GM20431 (cell line): Measurements from ENCODE around the gene SPDYE2B.
"Not testable (repeated sequence)": the region's sequence is repeated elsewhere in the genome, so short reads cannot be mapped to it uniquely, and the experiment has no call there.

Source experiments
- in situ Hi-C: fragments of 300-500 bp; cut with MseI, MboI; formaldehyde crosslinking; loops from one replicate; pipeline ENCODE4 v1.15.0; 2020; ENCODE audit warnings: low sequenced_read_pairs; ENCODE audit not compliant: unreplicated experiment

SPDYE2B gene, protein sequence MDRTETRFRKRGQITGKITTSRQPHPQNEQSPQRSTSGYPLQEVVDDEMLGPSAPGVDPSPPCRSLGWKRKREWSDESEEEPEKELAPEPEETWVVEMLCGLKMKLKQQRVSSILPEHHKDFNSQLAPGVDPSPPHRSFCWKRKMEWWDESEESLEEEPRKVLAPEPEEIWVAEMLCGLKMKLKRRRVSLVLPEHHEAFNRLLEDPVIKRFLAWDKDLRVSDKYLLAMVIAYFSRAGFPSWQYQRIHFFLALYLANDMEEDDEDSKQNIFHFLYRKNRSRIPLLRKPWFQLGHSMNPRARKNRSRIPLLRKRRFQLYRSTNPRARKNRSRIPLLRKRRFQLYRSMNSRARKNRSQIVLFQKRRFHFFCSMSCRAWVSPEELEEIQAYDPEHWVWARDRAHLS

DNA sequence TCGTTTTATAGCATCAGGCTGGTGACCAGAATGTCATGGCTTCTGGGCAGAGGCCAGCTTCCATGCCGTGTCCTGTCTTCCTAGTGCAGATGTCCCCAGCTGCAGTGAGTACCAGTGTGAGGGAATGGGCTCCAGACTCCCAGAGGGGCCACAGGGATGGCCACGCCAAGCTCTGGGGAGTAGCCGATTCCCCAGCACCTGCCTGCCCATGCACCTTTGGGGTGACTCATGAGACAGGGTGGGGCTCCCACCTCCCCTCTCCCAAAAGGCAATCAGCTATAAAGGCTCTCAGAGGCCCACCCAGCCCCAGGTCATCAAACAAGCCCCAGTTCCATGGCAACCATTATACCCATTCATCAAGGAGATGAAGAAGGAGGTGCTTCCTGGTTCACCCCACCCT lies at the start of gene SPDYE2B:
Gene SPDYE2B (plus strand): TSS at position 396 of the 400 bp plus-strand sequence. CDS start 2,030 bp downstream, outside the sequence.
- in situ Hi-C loops: not testable (repeated sequence)

DNA sequence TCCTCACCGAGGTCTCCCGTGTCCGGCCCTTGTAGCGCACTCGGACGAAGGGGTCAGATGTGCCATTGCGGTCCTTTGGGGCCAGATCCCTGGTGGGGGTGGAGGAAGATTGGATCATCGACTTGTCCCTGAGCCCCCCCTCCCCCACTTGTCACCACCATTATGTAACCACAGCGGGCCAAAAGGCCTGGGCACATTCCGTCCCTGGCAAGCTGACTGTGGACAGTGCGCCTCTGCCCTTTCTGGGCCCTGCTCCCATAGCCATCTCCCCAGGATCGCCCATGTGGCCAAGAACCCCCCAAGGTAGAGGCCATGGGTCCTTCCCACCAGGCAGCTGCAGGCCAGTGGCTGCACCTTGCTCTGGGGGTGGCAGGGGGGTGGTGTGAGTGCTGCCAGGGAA lies 47.8 kb upstream of the SPDYE2B start:
- in situ Hi-C loops: not testable (repeated sequence)

DNA sequence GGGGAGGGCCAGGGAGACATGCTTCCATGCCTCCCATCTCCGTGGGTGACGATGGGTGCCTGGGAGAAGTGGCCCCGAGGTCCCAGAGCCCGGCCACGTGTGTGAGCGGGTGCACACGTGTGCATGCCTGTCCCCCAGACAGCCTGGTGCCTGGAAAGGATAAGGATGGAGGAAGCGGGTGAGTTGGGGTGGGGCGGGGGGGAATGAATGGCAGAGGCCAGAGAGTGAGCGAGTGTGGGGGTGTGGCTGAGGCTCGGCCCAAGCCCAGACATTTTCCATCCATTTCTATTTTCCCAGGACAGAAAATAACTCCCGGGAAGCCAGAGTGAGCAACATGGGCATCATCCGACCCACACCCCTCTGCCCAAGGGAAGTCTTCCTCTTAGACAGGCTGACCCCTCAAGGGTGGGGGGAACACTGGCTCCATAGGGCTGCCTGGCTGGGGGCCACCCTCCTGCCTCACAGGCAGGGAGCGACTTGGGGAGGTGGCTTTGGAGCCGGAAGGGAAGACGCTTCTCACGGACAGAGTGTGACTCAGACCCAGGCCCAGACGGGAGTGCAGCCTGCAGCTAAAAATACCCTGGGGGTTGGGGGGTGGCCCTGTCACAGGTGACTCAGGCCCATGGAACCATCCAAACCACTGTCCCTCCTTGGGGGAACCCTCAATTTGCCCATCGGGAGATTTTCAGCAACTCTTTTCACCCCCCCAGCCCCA lies 45.5 kb upstream of the SPDYE2B start:
- in situ Hi-C loops: not testable (repeated sequence)

DNA sequence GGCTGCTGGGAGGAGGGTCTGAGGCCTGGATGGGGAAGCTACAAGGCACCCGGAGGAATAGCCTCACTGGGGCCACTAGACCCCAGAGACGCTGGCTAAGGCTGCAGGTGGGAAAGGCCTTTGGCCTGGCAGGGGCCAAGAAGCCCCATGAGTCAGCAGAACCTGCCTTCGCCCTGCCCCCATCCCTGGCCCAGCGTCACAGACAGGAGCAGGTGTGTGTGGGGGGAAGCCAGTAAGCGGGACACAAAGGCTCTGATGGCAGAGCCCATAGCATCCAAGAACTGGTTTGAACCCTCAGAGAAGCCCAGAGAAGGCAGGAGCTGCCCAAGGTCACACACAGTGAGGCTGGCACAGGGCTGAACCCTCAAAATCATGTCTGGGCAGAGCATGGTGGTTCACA lies 43.3 kb upstream of the SPDYE2B start:
- in situ Hi-C loops: not testable (repeated sequence)

DNA sequence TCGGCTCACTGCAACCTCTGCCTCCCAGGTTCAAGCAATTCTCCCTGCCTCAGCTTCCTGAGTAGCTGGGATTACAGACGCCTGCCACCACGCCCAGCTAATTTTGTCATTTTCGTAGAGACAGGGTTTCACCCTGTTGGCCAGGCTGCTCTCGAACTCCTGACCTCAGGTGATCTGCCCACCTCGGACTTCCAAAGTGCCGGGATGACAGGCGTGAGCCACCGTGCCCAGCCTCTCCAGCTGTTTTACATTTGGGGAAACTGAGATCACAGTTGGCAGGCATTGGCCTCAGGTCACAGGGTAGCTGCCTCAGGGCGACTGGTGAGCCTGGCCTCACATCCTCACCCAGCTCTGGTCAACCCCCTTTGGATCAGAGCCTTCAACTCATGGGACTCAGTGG lies 40.4 kb upstream of the SPDYE2B start:
- in situ Hi-C loops: not testable (repeated sequence)

DNA sequence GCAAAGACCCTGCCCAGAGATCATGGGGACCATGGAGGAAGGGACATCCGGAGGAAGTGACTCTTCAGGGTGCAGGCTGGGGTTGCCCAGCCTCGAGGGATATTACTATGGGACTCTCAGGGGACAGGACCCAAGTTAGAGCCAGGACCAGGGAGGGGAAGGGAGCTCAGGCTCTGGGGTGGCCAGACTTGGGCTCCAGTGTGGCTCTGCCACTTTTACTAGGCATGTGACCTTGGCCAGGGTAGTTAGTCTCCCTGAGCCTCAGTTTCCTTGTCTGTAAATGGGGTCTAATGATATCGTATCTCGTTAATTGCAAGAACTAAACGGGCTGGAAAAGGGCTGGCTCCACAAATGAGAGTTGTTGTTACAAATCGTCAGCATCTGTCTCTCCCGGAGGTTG lies 39.7 kb upstream of the SPDYE2B start:
- in situ Hi-C loops: not testable (repeated sequence)

DNA sequence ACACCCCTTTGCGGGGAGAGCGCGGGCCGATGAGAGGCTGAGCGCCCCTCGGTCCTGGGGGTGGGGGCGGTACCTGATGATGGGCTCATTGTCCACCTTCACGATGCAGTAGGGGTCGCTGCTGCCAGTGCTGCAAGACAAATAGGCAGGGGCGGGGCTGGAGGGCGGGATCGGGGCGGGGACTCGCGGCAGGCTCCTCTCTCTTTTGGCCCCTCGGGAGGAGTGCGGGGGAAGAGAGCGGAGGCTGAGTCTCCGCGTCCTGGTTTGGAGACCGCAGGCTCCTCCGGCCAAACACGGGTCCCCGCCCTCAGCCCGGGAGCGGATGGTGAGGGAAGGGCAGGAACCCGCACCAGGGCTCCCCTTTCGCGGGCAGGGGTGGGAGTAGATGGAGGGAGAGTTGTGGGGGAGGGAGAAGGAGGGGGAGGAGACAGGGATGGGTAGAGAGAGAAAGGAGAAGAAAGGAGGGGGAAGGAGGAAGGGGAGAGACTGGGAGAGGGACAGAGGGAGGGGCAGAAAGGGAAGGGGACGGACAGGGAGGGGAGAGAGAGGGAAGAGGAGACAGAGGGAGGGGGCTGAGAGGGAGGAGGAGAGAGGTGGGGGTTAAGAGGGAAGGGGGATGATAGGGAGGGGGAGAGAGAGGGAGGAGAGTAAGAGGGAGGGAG lies 39.0 kb upstream of the SPDYE2B start:
- in situ Hi-C loops: not testable (repeated sequence)

DNA sequence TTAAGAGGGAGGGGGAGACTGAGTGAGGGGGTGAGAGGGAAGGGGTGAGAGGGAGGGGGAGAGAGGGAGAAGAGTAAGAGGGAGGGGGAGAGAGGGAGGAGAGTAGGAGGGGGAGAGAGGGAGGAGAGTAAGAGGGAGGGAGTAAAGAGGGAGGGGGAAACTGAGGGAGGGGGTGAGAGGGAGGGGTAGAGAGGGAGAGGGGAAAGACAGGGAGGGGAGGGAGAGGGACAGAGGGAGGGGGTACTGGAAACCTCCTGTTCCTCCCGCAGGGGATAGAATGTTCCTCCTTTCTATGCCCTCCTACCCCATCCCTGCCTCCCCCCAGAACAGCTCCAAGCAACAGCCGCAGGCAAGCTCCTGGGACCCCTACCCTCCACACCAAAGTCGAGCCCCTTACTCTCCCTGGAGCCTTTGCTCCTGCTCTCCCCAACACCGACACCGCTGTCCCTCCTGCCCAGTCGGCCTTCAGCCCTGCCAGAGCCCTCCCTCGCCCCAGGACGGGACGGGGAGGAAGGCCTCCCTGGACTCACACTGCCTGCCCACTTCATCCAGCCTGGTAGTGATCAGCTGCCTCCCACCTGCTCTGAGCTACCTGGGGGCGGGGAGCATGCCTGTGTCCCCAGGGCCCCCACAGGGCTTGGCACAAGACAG lies 38.3 kb upstream of the SPDYE2B start:
- in situ Hi-C loops: not testable (repeated sequence)

DNA sequence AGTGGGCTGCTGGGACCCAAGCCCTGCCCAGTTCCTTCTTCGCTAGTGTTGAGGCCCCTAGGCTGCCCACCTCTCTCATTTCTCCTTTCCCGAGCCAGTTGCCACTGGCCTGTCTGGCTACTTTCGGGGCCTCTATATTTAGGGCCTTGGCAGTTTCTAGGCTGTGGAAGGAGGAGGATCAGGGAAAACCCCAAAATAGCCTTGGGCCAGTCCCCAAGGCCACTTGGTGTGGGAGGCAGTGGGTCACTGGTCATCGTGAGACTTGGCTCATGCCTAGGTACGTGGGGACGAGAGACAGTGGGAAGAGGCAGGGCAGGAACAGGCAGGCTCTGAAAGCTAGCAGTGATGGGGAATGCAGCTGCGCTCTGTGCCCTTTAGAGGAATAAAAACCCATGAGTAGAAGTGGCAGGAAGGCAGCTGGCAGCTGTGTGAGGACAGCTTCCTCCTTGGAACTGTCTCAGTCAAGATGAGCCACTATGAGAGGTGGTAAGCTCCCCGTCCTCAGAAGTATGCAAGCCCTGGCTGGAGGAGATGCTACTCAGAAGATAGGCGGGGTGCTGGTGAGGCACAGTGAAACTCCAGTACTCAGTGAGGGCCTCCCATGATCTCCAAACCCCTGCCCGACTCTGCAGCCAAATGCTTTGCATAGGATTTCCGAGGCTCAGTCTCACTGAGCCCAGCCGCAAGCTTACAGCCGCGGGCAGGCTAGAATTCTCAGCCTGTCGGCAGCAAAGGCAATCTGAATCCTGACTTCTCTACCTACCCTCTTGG lies 36.4 kb upstream of the SPDYE2B start:
- in situ Hi-C loops: not testable (repeated sequence)

DNA sequence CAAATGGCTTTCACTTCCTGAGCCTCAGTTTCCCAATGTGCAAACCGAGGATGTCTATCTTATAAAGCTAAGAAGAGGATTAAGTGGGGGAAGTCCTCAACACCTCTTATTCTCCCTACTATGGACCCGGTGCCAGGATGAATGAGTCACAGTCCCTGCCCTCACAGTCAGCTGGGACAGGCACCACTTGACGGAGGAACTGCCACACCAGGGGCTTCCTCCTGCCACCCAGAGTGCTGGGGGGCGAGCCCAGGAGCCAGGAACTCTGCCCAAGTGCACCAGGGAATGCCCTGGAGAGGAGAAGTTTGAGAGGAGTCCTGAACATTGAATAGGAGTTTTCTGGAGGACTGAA lies 35.8 kb upstream of the SPDYE2B start:
- in situ Hi-C loops: not testable (repeated sequence)

DNA sequence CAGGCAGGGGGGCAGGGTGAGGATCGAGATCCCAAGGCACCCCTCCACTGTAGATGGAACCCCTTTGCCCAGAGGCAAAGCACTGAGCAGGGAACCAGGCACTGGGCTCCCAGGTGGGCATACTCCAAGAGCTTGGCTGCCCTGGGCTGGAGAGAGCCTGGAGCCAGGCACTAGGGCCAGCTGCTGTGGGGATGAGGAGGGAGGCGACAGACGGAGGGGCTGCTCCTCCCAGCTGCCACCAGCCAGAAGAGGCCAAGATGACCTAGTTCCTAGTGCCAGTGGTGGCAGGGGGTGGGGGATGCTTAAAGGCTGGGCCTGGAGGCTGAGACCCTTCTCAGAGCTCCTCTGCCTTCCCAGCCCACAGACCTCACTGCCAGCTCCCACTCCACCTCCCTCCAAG lies 35.2 kb upstream of the SPDYE2B start:
- in situ Hi-C loops: not testable (repeated sequence)

DNA sequence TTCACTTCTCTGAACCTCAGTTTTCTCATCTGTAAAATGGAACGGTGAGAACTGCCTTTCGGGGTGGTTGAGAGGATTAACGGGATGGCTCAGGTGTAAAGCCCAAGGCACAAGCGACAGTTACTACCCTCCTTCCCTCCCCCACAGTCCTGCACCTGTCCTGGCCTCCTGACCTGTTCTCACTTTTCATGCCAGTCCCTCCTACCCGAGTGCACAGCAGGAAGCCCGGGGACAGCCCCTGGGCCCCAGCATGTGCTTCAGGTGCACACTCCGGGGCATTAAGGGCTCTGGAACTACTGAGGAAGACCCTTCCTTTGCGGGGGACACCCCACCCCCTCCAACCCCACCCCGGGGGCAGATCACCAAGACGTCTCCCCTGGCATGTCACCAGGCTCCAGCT lies 34.2 kb upstream of the SPDYE2B start:
- in situ Hi-C loops: not testable (repeated sequence)

DNA sequence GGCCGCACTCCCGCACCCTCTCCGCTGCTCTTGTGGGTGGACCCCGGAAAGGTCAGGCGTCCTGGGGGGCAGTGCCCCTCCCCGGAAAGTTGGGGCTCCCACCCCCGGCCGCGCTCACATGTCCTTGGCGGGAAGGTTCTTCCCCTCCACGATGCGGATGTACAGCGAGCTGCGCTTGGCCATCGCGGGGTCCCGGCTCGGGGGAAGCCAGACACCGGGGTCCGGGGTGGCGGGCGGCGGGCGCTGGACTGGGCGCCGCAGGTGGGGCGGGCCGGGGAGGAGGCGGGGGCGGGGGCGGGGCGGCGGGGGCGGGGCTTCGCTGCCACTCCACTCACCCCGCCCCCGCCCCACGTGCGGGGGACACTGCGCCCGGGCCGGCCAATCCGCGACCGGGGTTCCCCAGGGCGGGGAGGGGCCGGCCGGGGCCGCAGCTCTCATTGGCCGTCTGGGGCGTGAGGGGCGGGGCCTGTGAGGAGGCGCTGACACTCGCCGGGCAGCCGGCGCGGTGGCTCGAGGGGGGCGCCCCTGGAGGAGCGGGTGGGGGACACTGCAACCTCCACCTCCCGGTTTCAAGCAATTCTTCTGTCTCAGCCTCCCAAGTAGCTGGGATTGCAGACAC lies 33.5 kb upstream of the SPDYE2B start, which contains the start of gene RASA4:
Gene RASA4 (minus strand): TSS at position 250 of the 619 bp plus-strand sequence. CDS start 67 bp downstream, at position 183.
- in situ Hi-C loops: not testable (repeated sequence)

DNA sequence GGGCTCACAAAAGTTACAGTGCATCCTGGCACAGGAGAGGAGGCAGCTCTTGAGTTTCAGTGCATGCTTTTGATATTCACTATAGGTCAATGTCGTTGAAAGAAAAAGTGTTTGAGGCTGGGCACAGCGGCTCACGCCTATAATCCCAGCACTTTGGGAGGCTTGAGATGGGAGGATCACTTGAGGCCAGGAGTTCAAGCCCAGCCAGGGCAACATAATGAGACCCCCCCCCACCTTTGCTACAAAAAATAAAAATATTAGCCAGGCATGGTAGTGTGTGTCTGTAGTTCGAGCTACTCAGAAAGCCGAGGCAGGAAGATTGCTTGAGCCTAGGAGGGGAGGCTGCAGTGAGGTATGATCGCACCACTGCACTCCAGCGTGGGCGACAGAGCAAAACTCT lies 32.0 kb upstream of the SPDYE2B start:
- in situ Hi-C loops: not testable (repeated sequence)

DNA sequence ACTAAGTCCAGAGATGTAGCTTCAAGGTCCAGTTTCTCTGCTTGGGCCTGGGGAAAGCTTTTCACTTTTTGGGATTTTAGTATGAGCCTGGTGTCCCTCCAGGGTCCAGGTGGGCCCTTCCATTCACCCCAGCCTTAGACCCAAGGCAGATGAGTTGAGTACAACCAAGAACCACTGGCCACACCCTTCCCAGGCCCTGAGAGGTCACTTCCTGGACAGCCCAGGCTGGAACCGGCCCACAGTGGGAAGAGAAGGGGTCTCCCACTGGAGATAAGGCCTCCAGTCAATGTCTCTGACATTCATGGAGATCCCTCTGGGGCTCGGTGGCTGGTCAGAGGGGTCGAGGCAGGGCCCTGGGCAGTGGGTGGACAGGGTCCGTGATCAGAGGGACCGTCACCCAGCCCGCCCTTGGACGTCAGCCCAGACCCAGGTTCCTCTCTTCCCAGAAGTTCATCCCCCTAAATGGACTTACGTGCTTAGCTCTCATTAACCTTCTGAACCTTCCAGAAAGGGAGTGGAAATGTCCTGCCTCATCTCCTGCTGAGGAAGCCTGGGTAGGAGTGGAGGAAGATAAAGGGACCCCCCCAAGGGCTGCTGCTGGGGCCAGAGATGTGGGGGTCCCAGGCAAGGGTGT lies 22.7 kb upstream of the SPDYE2B start:
- in situ Hi-C loops: not testable (repeated sequence)

DNA sequence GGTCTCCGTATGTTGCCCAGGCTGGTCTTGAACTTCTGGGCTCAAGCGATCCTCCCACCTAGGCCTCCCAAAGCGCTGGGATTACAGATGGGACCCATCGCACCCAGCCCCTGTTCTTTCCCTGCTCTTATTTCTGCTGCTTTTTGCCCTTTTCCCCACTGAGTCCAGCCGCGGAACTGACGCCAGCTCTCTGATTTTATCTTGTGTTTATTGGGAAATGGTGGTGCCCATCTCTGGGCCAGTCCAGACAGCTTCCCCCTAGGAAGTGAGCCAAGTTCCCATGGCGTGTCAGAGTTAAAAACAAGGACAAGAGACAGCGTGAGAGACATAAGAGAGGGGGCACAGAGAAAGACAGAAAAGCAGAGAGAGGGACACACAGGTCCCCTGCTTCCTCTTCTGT lies 19.5 kb upstream of the SPDYE2B start:
- in situ Hi-C loops: not testable (repeated sequence)

DNA sequence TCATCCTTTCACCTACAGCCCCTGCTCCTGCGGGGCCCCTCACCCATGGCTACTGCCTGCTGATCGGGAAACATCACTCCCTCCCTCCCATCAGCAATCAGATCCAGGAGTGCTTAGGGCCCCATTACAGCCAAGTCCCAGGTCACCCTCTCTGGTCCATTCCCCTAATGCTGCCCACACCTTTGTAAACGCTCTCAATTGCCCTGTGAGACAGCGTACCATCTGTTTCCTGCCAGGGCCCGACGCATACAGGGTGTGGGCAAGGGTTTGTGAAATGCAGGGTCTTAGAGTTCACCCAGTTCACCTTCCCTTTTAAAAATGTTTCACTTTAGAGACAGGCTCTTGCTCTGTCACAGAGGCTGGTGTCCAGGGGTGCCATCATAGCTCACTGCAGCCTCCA lies 15.8 kb upstream of the SPDYE2B start:
- in situ Hi-C loops: not testable (repeated sequence)

DNA sequence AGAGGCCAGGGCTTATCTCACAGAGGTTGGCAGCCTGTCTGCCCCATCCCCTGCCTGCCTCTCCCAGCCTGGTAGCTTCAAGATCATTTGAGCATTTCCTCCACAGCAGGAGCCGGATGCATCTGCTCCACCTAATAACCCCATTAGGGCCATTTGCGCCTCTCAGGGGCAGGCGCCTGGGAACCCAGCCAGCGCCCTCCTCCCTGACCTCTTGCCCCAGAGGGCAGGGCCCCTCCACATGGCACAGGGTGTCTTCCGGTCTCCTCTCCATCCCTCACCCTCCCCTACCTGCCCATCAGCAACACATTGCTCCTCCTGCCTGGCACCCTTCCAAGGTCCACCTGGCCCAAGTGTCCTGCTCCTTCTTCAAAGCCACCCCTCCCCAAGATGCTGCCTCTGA lies 14.8 kb upstream of the SPDYE2B start:
- in situ Hi-C loops: not testable (repeated sequence)

DNA sequence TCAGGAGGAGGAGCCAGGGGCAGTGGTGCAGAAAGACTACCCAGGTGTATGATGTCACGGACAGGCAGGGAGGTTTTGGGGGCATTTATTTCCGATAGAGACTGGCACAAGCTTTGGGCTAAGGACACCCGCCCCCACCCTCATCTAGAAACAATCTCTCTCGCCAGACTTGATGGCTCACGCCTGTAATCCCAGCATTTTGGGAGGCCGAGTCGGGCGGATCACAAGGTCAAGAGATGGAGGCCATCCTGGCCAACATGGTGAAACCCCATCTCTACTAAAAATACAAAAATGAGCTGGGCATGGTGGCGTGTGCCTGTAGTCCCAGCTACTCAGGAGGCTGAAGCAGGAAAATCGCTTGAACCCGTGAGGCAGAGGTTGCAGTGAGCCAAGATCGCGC lies 13.2 kb upstream of the SPDYE2B start:
- in situ Hi-C loops: not testable (repeated sequence)
